Astrocyte of the spinal cord (primary cell): ENCODE results near the gene OR14I1.

Experiments
- DNase-seq: peaks from one replicate; pipeline ENCODE4 v3.0.0; 2011; ENCODE audit warnings: low read depth, low spot score
- H3K4me3 ChIP-seq: 2 replicates; pipeline ENCODE4 v1.5.1; 2011; ENCODE audit warnings: low read depth, mild to moderate bottlenecking, low read length, moderate library complexity
- in situ Hi-C: cut with HindIII; loops from 2 replicates; pipeline ENCODE4 v1.10.0; 2017; ENCODE audit warnings: low sequenced_read_pairs
- TF ChIP-seq, protein P1 (sequence below): IDR thresholded peaks from 2 replicates; pipeline ENCODE4 v1.5.1; 2012; ENCODE audit warnings: low read depth, mild to moderate bottlenecking, low read length, inconsistent platforms

Gene OR14I1

DNA sequence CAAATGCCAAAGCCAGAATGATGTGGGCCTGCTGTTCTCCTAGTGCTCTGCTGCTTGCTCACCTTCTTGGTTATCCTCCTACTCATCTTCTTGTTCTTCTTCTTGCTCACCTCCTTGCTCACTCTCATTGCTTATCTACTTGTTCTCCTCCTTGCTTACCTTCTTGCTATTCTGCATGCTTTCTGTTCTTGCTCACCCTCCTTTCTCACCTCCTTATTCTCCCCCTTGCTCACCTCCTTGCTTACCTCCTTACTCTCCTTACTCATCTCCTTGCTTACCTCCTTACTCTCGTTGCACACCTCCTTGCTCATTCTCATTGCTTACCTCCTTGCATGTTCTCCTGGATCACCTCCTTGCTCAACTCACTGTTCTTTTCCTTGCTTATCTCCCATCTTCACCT lies at the start of gene OR14I1:
Gene OR14I1, minus strand, starts transcription at position 53 of the 400 bp plus-strand sequence.
- in situ Hi-C loops = no loop called here
- TF ChIP-seq, protein P1, sequence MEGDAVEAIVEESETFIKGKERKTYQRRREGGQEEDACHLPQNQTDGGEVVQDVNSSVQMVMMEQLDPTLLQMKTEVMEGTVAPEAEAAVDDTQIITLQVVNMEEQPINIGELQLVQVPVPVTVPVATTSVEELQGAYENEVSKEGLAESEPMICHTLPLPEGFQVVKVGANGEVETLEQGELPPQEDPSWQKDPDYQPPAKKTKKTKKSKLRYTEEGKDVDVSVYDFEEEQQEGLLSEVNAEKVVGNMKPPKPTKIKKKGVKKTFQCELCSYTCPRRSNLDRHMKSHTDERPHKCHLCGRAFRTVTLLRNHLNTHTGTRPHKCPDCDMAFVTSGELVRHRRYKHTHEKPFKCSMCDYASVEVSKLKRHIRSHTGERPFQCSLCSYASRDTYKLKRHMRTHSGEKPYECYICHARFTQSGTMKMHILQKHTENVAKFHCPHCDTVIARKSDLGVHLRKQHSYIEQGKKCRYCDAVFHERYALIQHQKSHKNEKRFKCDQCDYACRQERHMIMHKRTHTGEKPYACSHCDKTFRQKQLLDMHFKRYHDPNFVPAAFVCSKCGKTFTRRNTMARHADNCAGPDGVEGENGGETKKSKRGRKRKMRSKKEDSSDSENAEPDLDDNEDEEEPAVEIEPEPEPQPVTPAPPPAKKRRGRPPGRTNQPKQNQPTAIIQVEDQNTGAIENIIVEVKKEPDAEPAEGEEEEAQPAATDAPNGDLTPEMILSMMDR = no peak
- no peak for DNase-seq
- no peak within 1 kb of the TSS for H3K4me3 ChIP-seq

DNA sequence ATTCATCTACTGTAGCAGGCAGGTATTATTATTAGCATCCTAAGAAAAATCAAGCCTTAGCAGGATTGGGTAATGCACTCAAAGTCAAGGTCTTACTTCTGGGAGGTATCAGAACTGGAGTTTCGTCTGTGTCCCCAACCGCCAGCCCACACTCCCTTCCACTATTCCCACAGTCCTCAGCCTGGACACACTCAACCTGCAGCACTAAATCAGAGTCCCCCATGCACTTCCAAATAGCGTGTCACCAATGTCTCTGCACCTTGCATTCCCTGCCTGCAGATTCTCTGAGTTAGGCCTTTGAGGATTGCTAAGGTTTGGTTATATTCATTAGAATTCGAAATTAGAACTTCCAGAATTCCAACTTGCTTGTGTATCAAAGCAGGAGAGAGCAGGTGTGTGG lies 49.1 kb upstream of the OR14I1 start:
- in situ Hi-C loops = no loop called here
- TF ChIP-seq, protein P1 = no peak
- no peak for DNase-seq
- H3K4me3 ChIP-seq = no peak overlapping the region

DNA sequence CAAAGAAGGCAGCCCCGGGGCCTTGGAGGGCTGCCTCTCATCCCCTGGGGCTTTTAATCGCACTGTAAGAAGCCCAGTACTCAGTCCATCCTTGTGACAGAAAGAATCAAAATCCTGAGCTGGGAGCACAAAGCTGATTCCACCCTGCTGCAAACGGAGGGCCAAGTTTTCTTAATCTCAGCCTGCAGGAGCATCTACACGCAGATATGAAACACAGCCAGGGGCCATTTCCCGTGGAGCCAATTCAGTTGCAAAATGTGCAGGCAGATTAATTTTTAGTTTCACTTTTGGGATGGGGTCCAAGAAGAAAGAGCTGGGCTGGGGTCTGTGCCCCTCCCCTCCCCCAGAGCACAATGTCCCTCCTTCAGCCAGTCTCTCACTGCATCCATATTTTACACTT lies 48.6 kb upstream of the OR14I1 start:
- TF ChIP-seq, protein P1 = no peak
- no peak overlapping the region for H3K4me3 ChIP-seq
- DNase-seq = no peak
- in situ Hi-C loops = no loop called here

DNA sequence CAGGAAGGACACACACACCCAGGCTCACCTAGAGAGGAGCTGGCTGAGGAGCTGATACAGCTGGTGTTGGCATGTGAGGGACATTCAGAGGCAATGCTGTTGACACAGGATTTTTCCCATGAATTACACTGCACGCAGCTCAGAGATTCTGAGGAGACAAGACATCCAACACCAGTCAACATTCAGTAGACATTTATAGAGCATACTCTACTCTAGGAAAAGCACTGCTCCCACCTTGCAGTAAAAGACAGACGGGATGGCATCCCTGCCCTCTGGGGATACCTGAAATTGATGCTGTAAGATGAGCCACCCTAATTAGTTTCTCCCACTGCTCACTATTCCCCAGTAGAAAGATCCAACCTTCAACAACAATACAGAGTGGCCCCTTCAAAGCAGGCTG lies 47.9 kb upstream of the OR14I1 start:
- in situ Hi-C loops = no loop called here
- no peak overlapping the region for H3K4me3 ChIP-seq
- TF ChIP-seq, protein P1 = no peak
- DNase-seq = no peak

DNA sequence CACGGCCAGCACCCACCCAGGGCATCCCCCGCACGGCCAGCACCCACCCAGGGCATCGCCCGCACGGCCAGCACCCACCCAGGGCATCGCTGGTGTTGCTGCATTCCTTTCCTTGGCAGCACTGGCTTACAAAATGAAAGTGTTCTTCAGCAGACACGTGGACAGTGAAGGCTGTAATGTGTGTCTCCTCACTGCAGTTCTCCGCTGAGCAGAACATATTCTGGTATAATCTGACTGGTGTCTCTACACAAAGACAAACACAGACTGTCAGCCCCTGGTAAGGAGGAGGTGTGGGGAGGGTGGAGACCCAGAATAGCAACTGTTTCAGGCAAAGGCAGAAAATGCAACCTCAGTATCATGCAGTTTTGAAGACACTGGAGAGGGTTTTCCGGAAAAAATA lies 45.6 kb upstream of the OR14I1 start:
- no peak for DNase-seq

DNA sequence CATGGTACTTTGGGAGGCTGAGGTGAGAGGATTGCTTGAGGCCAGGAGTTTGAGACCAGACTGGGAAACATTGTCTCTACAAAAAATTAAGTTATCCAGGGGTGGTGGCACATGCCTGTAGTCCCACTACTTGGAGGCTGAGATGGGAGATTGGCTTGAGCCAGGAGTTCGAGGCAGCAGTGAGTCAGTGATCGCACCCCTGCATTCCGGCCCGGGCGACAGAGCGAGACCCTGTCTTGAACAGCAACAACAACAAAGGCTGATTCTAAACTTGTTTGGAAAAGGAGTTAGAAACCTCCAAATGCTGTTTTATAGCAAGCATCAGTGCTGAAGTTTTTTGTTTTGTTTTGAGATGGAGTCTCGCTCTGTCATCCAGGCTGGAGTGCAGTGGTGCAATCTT lies 38.3 kb upstream of the OR14I1 start:
- in situ Hi-C loops = no loop called here
- TF ChIP-seq, protein P1 = no peak
- no peak overlapping the region for H3K4me3 ChIP-seq
- no peak for DNase-seq

More for the DNA sequence above, 45.6 kb upstream of the OR14I1 start:
- in situ Hi-C loops = no loop called here
- no peak overlapping the region for H3K4me3 ChIP-seq
- TF ChIP-seq, protein P1 = no peak
